GM12864 (cell line): ENCODE results near the gene USP10.

Experiments
- DNase-seq: peaks from one replicate; pipeline ENCODE4 v3.0.0-alpha.2; 2011; ENCODE audit warnings: low read depth
- H3K4me3 ChIP-seq: 2 replicates; pipeline ENCODE4 v1.5.1; 2011; ENCODE audit warnings: mild to moderate bottlenecking, low read depth, low read length, control low read depth
- CTCF ChIP-seq: IDR thresholded peaks from 2 replicates; pipeline ENCODE4 v1.5.1; 2011; ENCODE audit warnings: low read depth, mild to moderate bottlenecking, moderate library complexity, low read length, control low read depth, inconsistent platforms; ENCODE audit errors: missing control alignments

Gene USP10

DNA sequence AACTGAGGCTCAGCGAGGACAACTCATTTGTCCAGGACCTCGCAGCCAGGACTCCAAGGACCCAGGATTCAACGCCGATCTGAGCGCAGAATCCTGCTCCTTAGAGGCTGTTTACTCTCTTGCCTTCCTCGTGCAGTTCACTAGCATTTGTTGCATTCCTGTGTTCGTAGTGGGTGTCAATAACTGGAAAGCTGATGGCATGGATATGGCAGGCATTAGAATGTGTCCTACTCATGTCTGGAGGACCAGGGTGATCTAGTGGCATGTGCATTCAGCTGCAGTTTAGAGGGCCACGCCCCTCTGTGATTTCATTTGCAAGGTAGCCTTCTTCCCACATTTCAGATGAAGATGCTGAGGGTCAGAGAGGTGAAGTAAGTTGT lies 120.5 kb downstream of the USP10 start:
- H3K4me3 ChIP-seq = no peak overlapping the region
- no peak for TF ChIP-seq CTCF
- no peak for DNase-seq

GRCh38 chr16:84820771-84821170 lies 121.0 kb downstream of the USP10 start:
- no peak for DNase-seq
- TF ChIP-seq CTCF = no peak
- H3K4me3 ChIP-seq = no peak overlapping the region

DNA sequence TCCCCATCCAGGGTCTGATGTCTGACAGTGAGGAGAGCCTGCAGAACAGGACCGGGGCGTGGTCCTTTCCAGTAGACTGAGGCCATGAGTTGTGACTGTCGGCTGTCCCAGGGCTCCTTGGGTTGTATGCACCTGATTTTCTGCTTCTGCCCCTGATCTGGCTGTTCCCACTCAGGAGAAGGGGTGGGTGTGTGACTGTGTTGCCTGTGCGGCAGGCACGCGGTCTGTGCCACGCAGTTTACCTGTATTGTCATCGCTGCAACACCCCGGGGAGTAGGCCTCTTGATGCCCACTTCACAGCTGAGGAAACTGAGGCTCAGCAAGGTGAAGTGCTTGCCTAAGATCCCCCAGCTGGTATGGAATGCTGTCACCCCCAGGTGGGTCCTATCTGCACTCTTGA lies 121.4 kb downstream of the USP10 start:
- TF ChIP-seq CTCF = no peak
- no peak for DNase-seq
- H3K4me3 ChIP-seq = no peak overlapping the region

DNA sequence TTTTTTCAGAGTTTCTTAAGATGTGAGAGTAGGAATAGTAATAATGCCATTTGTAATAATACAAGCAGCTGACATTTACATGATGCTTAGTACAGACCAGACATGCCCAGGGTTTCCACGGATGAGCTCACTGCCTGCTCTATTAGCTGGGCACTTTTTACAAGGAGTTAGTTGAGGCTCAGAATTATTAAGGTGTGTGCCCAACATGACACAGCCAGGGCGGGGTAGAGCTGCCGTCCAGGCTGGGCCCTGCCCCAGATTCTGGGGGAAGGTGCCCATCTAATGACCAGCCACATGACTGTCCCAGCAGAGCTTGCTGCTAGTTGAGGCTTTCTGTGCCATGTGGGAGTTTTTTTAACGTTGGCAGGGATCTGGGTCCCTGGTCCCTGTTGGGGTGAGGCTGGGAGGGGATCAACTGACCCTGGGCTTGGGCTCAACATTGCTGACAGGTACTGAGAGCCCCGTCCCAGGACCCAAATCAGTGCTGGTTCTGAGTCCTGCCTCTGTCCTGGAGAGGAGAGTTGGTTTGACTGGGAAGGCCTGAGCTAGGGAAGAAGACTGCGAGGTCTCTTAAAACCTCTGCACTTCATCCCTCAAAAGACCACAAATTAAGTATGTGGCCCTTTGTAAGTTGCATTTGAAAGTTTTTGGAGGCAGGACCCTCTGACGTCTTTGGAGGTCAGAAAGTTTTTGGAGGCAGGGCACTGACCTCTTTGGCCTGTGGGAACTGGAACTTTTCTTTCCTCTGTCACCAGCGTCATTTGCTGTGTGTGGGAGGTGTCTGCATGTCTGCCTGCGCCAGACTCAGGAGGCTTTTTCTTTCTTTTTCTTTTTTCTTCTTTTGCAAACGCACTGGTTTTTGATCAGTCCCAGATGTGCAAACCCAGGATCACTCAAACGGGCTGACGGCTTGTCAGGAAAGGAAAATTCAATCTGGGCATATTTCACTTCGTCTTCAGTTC lies 122.2 kb downstream of the USP10 start:
- H3K4me3 ChIP-seq = no peak overlapping the region
- DNase-seq = no peak
- no peak for TF ChIP-seq CTCF

DNA sequence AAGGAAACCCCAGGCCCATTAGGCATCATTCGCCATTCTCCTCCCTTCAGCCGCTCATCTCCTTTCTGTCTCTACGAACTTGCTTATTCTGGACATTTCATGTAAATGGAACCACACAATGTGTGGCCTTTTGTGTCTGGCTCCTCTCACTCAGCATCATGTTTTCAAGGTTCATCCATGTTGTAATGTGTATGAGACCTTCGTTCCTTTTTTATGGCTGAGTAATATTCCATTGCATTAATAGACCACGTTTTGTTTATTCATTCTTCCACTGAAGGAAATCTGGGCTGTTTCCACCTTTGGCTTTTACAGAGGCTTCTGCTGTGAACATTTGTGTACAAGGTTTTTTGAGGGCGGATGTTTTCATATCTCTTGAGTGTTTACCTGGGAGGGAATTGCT lies 123.2 kb downstream of the USP10 start:
- H3K4me3 ChIP-seq = no peak overlapping the region
- no peak for TF ChIP-seq CTCF
- DNase-seq = no peak

DNA sequence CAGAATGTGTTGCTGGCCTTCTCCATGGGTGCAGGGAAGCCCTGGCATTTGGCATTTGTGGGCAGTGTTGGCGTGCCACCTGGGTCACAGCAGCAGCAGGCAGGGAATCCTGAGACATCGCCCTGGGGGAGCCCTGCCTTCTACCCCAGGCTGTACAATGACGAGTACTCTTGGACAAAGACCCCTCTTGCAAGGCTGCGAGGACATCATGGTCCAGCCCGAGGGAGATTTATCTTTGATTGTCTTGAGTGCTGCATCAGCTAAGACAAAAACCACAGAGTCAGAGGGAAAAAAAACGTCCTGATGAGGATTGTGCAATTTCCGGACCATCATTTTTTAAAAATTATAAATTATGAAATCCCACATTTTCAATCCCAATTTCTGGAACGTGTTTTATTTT lies 123.7 kb downstream of the USP10 start:
- no peak for TF ChIP-seq CTCF
- DNase-seq = no peak

DNA sequence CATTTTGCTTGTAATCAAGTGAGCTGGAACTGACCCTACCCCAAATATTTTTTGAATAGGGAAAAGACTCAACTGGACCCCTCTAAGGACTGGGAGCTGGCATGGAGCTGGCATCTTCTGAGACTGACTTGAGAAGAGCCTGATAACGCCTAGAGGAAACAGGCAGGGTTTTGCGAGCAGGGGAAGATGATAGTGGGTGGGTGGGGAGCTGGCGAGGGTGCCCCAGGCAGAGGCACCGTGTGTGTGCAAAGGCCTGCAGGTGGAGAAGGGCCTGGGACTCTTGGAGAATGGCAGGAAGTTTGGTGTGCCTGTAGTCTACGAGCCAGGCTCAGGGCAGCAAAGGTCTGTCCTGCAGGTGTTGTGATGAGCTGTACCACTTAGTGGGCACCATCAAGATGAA lies 124.1 kb downstream of the USP10 start:
- no peak for TF ChIP-seq CTCF
- H3K4me3 ChIP-seq = no peak overlapping the region
- no peak for DNase-seq

More for the DNA sequence above, 123.7 kb downstream of the USP10 start:
- no peak overlapping the region for H3K4me3 ChIP-seq
